RWPE2 (cell line): ENCODE results near the gene DIPK2A.

Experiments used
- ATAC-seq: fragments of 200-7000 bp; cut with Tn5 transposase; 3 replicates; pipeline ENCODE4 v1.9.1; 2021; ENCODE audit warnings: low read depth
- DNase-seq: peaks from one replicate; pipeline ENCODE4 v3.0.0-alpha.2; 2020; ENCODE audit warnings: low spot score
- H3K27ac ChIP-seq: fragments of 450-650 bp; 2 replicates; pipeline ENCODE4 v1.5.1; 2017; ENCODE audit warnings: mild to moderate bottlenecking; ENCODE audit not compliant: poor library complexity, severe bottlenecking
- H3K27me3 ChIP-seq: fragments of 250-450 bp; sonication (Bioruptor Pico); 2 replicates; pipeline ENCODE4 v1.5.1; 2021; ENCODE audit warnings: mild to moderate bottlenecking, moderate library complexity; ENCODE audit not compliant: insufficient read depth, poor library complexity, severe bottlenecking
- H3K36me3 ChIP-seq: fragments of 250-450 bp; sonication (Bioruptor Pico); 2 replicates; pipeline ENCODE4 v1.5.1; 2020; ENCODE audit warnings: low read depth, mild to moderate bottlenecking, moderate library complexity
- H3K4me1 ChIP-seq: fragments of 250-450 bp; sonication (Bioruptor Pico); 2 replicates; pipeline ENCODE4 v1.5.1; 2021; ENCODE audit warnings: mild to moderate bottlenecking, moderate library complexity; ENCODE audit not compliant: insufficient read depth, poor library complexity, severe bottlenecking
- H3K4me3 ChIP-seq: fragments of 250-450 bp; sonication (Bioruptor Pico); 2 replicates; pipeline ENCODE4 v1.5.1; 2021; ENCODE audit warnings: mild to moderate bottlenecking, moderate library complexity; ENCODE audit not compliant: severe bottlenecking
- H3K9me3 ChIP-seq: fragments of 250-450 bp; sonication (Bioruptor Pico); 2 replicates; pipeline ENCODE4 v1.5.1; 2021; ENCODE audit warnings: mild to moderate bottlenecking, moderate library complexity; ENCODE audit not compliant: severe bottlenecking
- CTCF ChIP-seq: fragments of 450-650 bp; IDR thresholded peaks from one replicate; pipeline ENCODE4 v1.5.1; 2017; ENCODE audit warnings: mild to moderate bottlenecking, moderate library complexity; ENCODE audit not compliant: poor library complexity, severe bottlenecking

The DIPK2A gene

GRCh38 chr3:143934791-143935190 is 36.8 kb upstream of the DIPK2A start:
- no peaks in the 10 kb centered on the region for H3K27me3 ChIP-seq

GRCh38 chr3:143935678-143936077 is 35.9 kb upstream of the DIPK2A start:
- H3K9me3 ChIP-seq, result no peaks in the 10 kb centered on the region
- no peak overlapping the region for H3K4me3 ChIP-seq
- H3K36me3 ChIP-seq, result no peaks in the 10 kb centered on the region
- ATAC-seq (peak; percentile 50; the same call in 2 of the 3 replicates), DNase-seq (no peak)
- no peaks in the 10 kb centered on the region for H3K27me3 ChIP-seq
- no peaks in the 10 kb centered on the region for H3K4me1 ChIP-seq
- no peak overlapping the region for H3K27ac ChIP-seq
- no peak for TF ChIP-seq CTCF

More at GRCh38 chr3:143934791-143935190, 36.8 kb upstream of the DIPK2A start:
- no peaks in the 10 kb centered on the region for H3K4me1 ChIP-seq
- ATAC-seq (no peak), DNase-seq (no peak)
- no peak overlapping the region for H3K27ac ChIP-seq
- no peaks in the 10 kb centered on the region for H3K9me3 ChIP-seq
- no peak for TF ChIP-seq CTCF
- no peaks in the 10 kb centered on the region for H3K36me3 ChIP-seq
- no peak overlapping the region for H3K4me3 ChIP-seq

- no peak for TF ChIP-seq CTCF
- ATAC-seq (no peak), DNase-seq (no peak)
- Histone ChIP-seq H3K4me1 (no peaks in the 10 kb centered on the region), H3K9me3 (no peaks in the 10 kb centered on the region), H3K27ac (no peak overlapping the region), H3K27me3 (no peaks in the 10 kb centered on the region), H3K36me3 (no peaks in the 10 kb centered on the region), H3K4me3 (no peak overlapping the region)
Observed at GRCh38 chr3:143950810-143951209, 20.8 kb upstream of the DIPK2A start.

GRCh38 chr3:143951351-143951971 is 20.2 kb upstream of the DIPK2A start:
- Histone ChIP-seq H3K27me3 (no peaks in the 10 kb centered on the region), H3K4me3 (no peak overlapping the region), H3K9me3 (no peaks in the 10 kb centered on the region), H3K4me1 (no peaks in the 10 kb centered on the region), H3K27ac (no peak overlapping the region), H3K36me3 (no peaks in the 10 kb centered on the region)
- peak; percentile 51; the same call in 1 of the 3 replicates for ATAC-seq
- TF ChIP-seq CTCF, result peak; percentile 84
- no peak for DNase-seq

- Histone ChIP-seq H3K27ac (no peak overlapping the region), H3K4me1 (no peaks in the 10 kb centered on the region), H3K36me3 (no peaks in the 10 kb centered on the region), H3K27me3 (no peaks in the 10 kb centered on the region), H3K4me3 (no peak overlapping the region), H3K9me3 (no peaks in the 10 kb centered on the region)
- ATAC-seq, result no peak
- no peak for DNase-seq
- TF ChIP-seq CTCF, result no peak
Observed at GRCh38 chr3:143952569-143953072, 19.0 kb upstream of the DIPK2A start.
